Muscle layer of colon (tissue), 2 donors: ENCODE results near the gene USP32.

ENCODE experiments used
- H3K27ac ChIP-seq: one replicate; pipeline ENCODE4 v1.7.0; 2013; ENCODE audit warnings: low read depth, mild to moderate bottlenecking, low read length, moderate library complexity
- H3K27me3 ChIP-seq, 2 donors: one replicate each; pipeline ENCODE4 v1.7.0; 2013; ENCODE audit warnings: low read length in 2 of 2, mild to moderate bottlenecking in 2 of 2; ENCODE audit not compliant: insufficient read depth in 2 of 2, control insufficient read depth in 1 of 2
- H3K36me3 ChIP-seq: one replicate; pipeline ENCODE4 v1.7.0; 2013; ENCODE audit warnings: mild to moderate bottlenecking, low read length; ENCODE audit not compliant: insufficient read depth
- H3K4me1 ChIP-seq: one replicate; pipeline ENCODE4 v1.7.0; 2013; ENCODE audit warnings: mild to moderate bottlenecking, low read length; ENCODE audit not compliant: insufficient read depth
- H3K4me3 ChIP-seq, 2 donors: one replicate each; pipeline ENCODE4 v1.7.0; 2013; ENCODE audit warnings: low read length in 2 of 2, low read depth in 1 of 2, mild to moderate bottlenecking in 1 of 2, moderate library complexity in 1 of 2
- H3K9ac ChIP-seq: one replicate; pipeline ENCODE4 v1.7.0; 2013; ENCODE audit warnings: low read length
- H3K9me3 ChIP-seq: one replicate; pipeline ENCODE4 v1.7.0; 2013; ENCODE audit warnings: mild to moderate bottlenecking, low read length
- donor health status: abdominal sarcoma.
- donor health status: Adenocarcinoma of cecum.

USP32 gene

GRCh38 chr17:60401819-60402218, 9.9 kb upstream of the USP32 start:
- Histone ChIP-seq H3K4me3 (no peak overlapping the region), H3K36me3 (no peaks in the 10 kb centered on the region), H3K9me3 (no peaks in the 10 kb centered on the region), H3K4me1 (no peaks in the 10 kb centered on the region), H3K27ac (no peak overlapping the region), H3K9ac (no peak overlapping the region), H3K27me3 (no peaks in the 10 kb centered on the region)

DNA sequence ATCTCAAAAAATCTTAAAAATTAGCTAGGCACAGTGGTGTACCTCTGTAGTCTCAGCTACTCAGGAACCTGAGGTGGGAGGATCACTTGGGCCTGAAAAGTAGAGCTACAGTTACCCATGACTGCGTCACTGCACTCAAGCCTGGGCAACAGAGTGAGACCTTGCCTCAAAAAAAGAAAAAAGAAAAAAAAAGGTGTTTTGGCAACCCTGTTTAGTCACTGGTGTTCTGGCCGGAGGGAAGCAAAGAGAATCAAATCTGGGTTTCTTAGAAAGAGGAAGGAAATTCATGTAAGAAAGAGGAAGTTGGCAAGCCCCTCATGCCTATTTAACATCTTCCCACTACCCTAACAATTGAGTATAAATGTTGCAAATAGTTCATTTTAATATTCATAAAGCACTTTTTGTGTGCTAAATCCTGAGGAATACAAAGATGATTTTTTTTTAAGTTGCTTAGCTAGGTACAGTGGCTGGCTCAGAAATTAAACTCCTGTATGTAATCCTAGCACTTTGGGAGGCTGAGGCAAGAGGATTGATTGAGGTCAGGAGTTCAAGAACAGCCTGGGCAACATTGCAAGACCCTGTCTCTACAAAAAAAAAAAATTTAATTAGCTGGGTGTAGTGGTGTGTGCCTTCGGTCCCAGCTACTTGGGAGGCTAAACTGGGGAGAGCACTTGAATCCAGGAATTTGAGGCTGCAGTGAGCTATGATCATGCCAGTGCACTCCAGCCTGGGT, 6.5 kb upstream of the USP32 start:
- Histone ChIP-seq H3K9ac (no peak overlapping the region), H3K4me1 (no peaks in the 10 kb centered on the region), H3K4me3 (no peak overlapping the region), H3K27me3 (no peaks in the 10 kb centered on the region), H3K27ac (no peak overlapping the region), H3K36me3 (no peaks in the 10 kb centered on the region), H3K9me3 (no peaks in the 10 kb centered on the region)

- Histone ChIP-seq H3K4me3 (no peak overlapping the region), H3K9ac (no peak overlapping the region), H3K9me3 (no peaks in the 10 kb centered on the region), H3K4me1 (no peaks in the 10 kb centered on the region), H3K27ac (no peak overlapping the region), H3K36me3 (no peaks in the 10 kb centered on the region), H3K27me3 (no peaks in the 10 kb centered on the region)
Observed at GRCh38 chr17:60396412-60396811, 4.5 kb upstream of the USP32 start.

DNA sequence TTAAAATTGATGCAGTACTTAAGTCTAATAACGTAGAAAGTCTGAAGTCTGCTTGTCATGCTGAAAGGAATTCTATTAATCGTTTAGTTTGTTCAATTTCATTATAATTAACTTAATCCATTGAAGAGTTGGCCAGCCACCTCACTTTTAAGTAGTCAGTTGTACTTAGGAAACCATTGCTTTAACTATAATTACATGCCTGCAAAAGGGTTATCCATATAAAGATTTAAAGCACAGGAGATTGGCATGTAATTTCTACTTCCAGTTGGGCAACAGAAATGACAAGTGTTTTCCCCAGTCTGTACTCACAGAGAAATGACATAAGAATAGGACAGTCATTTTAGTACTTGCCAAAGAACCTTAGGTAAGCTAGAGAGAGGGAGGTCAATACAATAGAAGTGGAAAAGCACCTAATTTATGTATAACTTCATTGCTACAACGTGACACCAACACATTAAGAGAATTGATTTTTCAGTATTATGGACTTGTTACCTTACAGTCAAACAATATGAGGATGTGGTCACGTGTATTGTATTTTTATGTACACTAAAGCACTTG, 3.7 kb upstream of the USP32 start:
- Histone ChIP-seq H3K9ac (no peak overlapping the region), H3K36me3 (no peaks in the 10 kb centered on the region), H3K4me3 (no peak overlapping the region), H3K4me1 (peaks cover 4% of the 10 kb centered on the region), H3K27ac (no peak overlapping the region), H3K27me3 (no peaks in the 10 kb centered on the region), H3K9me3 (no peaks in the 10 kb centered on the region)

- no peaks in the 10 kb centered on the region for H3K9me3 ChIP-seq
- no peak overlapping the region for H3K27ac ChIP-seq
- H3K27me3 ChIP-seq = no peaks in the 10 kb centered on the region
Observed at GRCh38 chr17:60393840-60394723, 2.1 kb upstream of the USP32 start.

GRCh38 chr17:60392845-60393702, 1.1 kb upstream of the USP32 start:
- H3K9me3 ChIP-seq = no peaks in the 10 kb centered on the region
- H3K36me3 ChIP-seq = no peaks in the 10 kb centered on the region
- peak overlapping the region; percentile 75 for H3K9ac ChIP-seq
- no peaks in the 10 kb centered on the region for H3K27me3 ChIP-seq
- peak overlapping the region; percentile 93 for H3K27ac ChIP-seq
- H3K4me1 ChIP-seq = peaks cover 18% of the 10 kb centered on the region
- H3K4me3 ChIP-seq = peak overlapping the region; percentile 67 to 85

More at GRCh38 chr17:60393840-60394723, 2.1 kb upstream of the USP32 start:
- H3K4me3 ChIP-seq = no peak overlapping the region
- H3K4me1 ChIP-seq = peaks cover 12% of the 10 kb centered on the region
- H3K9ac ChIP-seq = no peak overlapping the region
- H3K36me3 ChIP-seq = no peaks in the 10 kb centered on the region

GRCh38 chr17:60391471-60392041, 377 bp downstream of the USP32 start:
- Histone ChIP-seq H3K9me3 (no peaks in the 10 kb centered on the region), H3K36me3 (no peaks in the 10 kb centered on the region), H3K9ac (peak overlapping the region; percentile 77), H3K4me1 (peaks cover 20% of the 10 kb centered on the region), H3K27me3 (no peaks in the 10 kb centered on the region), H3K27ac (peak overlapping the region; percentile 93), H3K4me3 (peak overlapping the region; percentile 67 to 85)

- no peaks in the 10 kb centered on the region for H3K27me3 ChIP-seq
- H3K9me3 ChIP-seq = no peaks in the 10 kb centered on the region
- H3K4me1 ChIP-seq = peaks cover 26% of the 10 kb centered on the region
- H3K9ac ChIP-seq = peak overlapping the region; percentile 77
- peak overlapping the region; percentile 93 for H3K27ac ChIP-seq
- peak overlapping the region; percentile 67 to 85 for H3K4me3 ChIP-seq
- H3K36me3 ChIP-seq = no peaks in the 10 kb centered on the region
Observed at GRCh38 chr17:60390925-60391470, 935 bp downstream of the USP32 start.

GRCh38 chr17:60390186-60390585, 1.7 kb downstream of the USP32 start:
- Histone ChIP-seq H3K4me1 (peaks cover 29% of the 10 kb centered on the region), H3K36me3 (no peaks in the 10 kb centered on the region), H3K9me3 (no peaks in the 10 kb centered on the region), H3K9ac (no peak overlapping the region), H3K27me3 (no peaks in the 10 kb centered on the region), H3K4me3 (peak overlapping the region; percentile 67 to 85), H3K27ac (peak overlapping the region; percentile 93)

- Histone ChIP-seq H3K36me3 (no peaks in the 10 kb centered on the region), H3K4me1 (peaks cover 29% of the 10 kb centered on the region), H3K27me3 (no peaks in the 10 kb centered on the region), H3K9ac (no peak overlapping the region), H3K27ac (no peak overlapping the region), H3K9me3 (no peaks in the 10 kb centered on the region), H3K4me3 (no peak overlapping the region)
Observed at GRCh38 chr17:60388742-60389141, 3.2 kb downstream of the USP32 start.
